ENCODE measurements around the gene EDEM2. TPM values are rescaled to one million over a fixed set of nuclear protein-coding genes. Genes with fewer than 3 reads are reported as not detected.

The EDEM2 gene
- polyA plus RNA-seq, 1 donor from 2014 or later = 13.3 TPM

GRCh38 chr20:35101620-35102019 lies 45.5 kb downstream of the EDEM2 start:
- Histone ChIP-seq H3K4me3 (ENCODE audit: low read length) (no peak overlapping the region), H3K79me2 (replicated peaks; ENCODE audit: insufficient read depth, low read length) (no peaks in the 10 kb centered on the region), H3K27ac (ENCODE audit: low read length) (no peak overlapping the region), H3K9me3 (ENCODE audit: low read length) (no peaks in the 10 kb centered on the region), H3K9me2 (ENCODE audit: insufficient read depth, low read length) (no peaks in the 10 kb centered on the region), H3F3A (ENCODE audit: insufficient read depth, low read length, poor library complexity, severe bottlenecking) (no peaks in the 10 kb centered on the region), H3K36me3 (ENCODE audit: insufficient read depth, low read length) (no peaks in the 10 kb centered on the region), H3K9ac (ENCODE audit: low read length) (no peak overlapping the region), H3K4me2 (ENCODE audit: low read length) (no peak overlapping the region), H3K27me3 (ENCODE audit: insufficient read depth, low read depth, low read length) (no peaks in the 10 kb centered on the region), H2AFZ (ENCODE audit: low read depth, low read length) (no peak overlapping the region), H4K20me1 (ENCODE audit: insufficient read depth) (no peaks in the 10 kb centered on the region)
- TF ChIP-seq, protein P1, sequence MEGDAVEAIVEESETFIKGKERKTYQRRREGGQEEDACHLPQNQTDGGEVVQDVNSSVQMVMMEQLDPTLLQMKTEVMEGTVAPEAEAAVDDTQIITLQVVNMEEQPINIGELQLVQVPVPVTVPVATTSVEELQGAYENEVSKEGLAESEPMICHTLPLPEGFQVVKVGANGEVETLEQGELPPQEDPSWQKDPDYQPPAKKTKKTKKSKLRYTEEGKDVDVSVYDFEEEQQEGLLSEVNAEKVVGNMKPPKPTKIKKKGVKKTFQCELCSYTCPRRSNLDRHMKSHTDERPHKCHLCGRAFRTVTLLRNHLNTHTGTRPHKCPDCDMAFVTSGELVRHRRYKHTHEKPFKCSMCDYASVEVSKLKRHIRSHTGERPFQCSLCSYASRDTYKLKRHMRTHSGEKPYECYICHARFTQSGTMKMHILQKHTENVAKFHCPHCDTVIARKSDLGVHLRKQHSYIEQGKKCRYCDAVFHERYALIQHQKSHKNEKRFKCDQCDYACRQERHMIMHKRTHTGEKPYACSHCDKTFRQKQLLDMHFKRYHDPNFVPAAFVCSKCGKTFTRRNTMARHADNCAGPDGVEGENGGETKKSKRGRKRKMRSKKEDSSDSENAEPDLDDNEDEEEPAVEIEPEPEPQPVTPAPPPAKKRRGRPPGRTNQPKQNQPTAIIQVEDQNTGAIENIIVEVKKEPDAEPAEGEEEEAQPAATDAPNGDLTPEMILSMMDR (IDR thresholded peaks at IDR 0.05; ENCODE audit: poor library complexity, severe bottlenecking) = no peak
- TF ChIP-seq EZH2 (IDR thresholded peaks at IDR 0.05; ENCODE audit: borderline replicate concordance, insufficient read depth, low read length, poor library complexity, severe bottlenecking) (no peak), SMC3 (conservative IDR thresholded peaks at IDR 0.05; ENCODE audit: poor library complexity) (no peak), MXI1 (conservative IDR thresholded peaks at IDR 0.05; ENCODE audit: poor library complexity, severe bottlenecking) (no peak), POLR2AphosphoS5 (IDR thresholded peaks at IDR 0.05) (no peak)

DNA sequence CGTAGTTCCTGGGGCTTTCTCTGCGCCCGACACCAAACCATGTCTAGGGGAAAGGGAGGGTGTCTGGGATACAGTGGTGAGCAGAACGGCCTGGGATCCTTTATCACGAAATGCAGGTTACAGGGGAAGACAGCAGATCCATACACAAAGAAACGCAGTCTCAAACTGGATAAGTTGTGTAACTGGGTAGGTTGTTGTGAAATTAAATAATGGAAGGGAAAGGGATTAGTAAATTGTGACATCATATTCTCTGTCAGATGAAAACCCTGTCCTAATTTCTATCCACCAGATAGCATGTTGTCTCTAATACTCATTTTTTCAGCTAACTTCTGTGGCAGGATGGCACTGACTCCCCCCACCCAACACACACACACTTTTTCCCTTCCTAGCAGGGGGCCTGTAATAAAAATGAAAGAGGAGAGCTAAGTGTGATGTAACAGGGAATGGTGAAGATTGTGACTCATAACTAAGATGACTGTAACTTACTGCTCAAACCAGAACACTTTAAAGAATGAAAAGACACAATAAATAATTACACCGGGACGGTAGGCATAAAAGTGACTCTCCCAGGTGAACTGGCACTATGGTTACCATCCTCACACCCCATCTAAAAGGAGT lies 53.8 kb downstream of the EDEM2 start:
- Histone ChIP-seq H4K20me1 (ENCODE audit: insufficient read depth) (no peaks in the 10 kb centered on the region), H3K9me2 (ENCODE audit: insufficient read depth, low read length) (no peaks in the 10 kb centered on the region), H3K27me3 (ENCODE audit: insufficient read depth, low read depth, low read length) (no peaks in the 10 kb centered on the region), H3F3A (ENCODE audit: insufficient read depth, low read length, poor library complexity, severe bottlenecking) (no peaks in the 10 kb centered on the region), H3K27ac (ENCODE audit: low read length) (no peak overlapping the region), H3K9ac (ENCODE audit: low read length) (peak overlapping the region; percentile 96), H3K9me3 (ENCODE audit: low read length) (no peaks in the 10 kb centered on the region), H2AFZ (ENCODE audit: low read depth, low read length) (peak overlapping the region; percentile 80), H3K36me3 (ENCODE audit: insufficient read depth, low read length) (no peaks in the 10 kb centered on the region), H3K4me3 (ENCODE audit: low read length) (peak overlapping the region; percentile 97), H3K4me2 (ENCODE audit: low read length) (no peak overlapping the region), H3K79me2 (replicated peaks; ENCODE audit: insufficient read depth, low read length) (peaks cover 40% of the 10 kb centered on the region)
- TF ChIP-seq MXI1 (conservative IDR thresholded peaks at IDR 0.05; ENCODE audit: poor library complexity, severe bottlenecking) = no peak
- no peak for TF ChIP-seq EZH2 (IDR thresholded peaks at IDR 0.05; ENCODE audit: borderline replicate concordance, insufficient read depth, low read length, poor library complexity, severe bottlenecking)
- no peak for TF ChIP-seq RAD21 (conservative IDR thresholded peaks at IDR 0.05)
- TF ChIP-seq, protein P1 (IDR thresholded peaks at IDR 0.05; ENCODE audit: poor library complexity, severe bottlenecking) = no peak
- TF ChIP-seq TAF1 (IDR thresholded peaks at IDR 0.05; ENCODE audit: low read depth) = no peak
- no peak for TF ChIP-seq SMC3 (conservative IDR thresholded peaks at IDR 0.05; ENCODE audit: poor library complexity)
- TF ChIP-seq, protein P2, sequence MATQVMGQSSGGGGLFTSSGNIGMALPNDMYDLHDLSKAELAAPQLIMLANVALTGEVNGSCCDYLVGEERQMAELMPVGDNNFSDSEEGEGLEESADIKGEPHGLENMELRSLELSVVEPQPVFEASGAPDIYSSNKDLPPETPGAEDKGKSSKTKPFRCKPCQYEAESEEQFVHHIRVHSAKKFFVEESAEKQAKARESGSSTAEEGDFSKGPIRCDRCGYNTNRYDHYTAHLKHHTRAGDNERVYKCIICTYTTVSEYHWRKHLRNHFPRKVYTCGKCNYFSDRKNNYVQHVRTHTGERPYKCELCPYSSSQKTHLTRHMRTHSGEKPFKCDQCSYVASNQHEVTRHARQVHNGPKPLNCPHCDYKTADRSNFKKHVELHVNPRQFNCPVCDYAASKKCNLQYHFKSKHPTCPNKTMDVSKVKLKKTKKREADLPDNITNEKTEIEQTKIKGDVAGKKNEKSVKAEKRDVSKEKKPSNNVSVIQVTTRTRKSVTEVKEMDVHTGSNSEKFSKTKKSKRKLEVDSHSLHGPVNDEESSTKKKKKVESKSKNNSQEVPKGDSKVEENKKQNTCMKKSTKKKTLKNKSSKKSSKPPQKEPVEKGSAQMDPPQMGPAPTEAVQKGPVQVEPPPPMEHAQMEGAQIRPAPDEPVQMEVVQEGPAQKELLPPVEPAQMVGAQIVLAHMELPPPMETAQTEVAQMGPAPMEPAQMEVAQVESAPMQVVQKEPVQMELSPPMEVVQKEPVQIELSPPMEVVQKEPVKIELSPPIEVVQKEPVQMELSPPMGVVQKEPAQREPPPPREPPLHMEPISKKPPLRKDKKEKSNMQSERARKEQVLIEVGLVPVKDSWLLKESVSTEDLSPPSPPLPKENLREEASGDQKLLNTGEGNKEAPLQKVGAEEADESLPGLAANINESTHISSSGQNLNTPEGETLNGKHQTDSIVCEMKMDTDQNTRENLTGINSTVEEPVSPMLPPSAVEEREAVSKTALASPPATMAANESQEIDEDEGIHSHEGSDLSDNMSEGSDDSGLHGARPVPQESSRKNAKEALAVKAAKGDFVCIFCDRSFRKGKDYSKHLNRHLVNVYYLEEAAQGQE (IDR thresholded peaks at IDR 0.05; ENCODE audit: borderline replicate concordance) = no peak
- TF ChIP-seq EP300 (conservative IDR thresholded peaks at IDR 0.05; ENCODE audit: poor library complexity, severe bottlenecking) = no peak
- no peak for TF ChIP-seq POLR2AphosphoS5 (IDR thresholded peaks at IDR 0.05)

All from neural cell (in vitro differentiated cells).